ENCODE results near the gene TACC3. TPM values are rescaled to one million over a fixed set of nuclear protein-coding genes. Genes with fewer than 3 reads are reported as not detected.

The TACC3 gene
- total RNA-seq, 1 donor from 2014 or later = 3.4 TPM

- Histone ChIP-seq H3K4me3 (ENCODE audit: low read depth, low read length) (no peak overlapping the region), H3K27me3 (ENCODE audit: control insufficient read depth, insufficient read depth, low read length) (peaks cover 1% of the 10 kb centered on the region), H3K36me3 (ENCODE audit: control insufficient read depth, insufficient read depth, low read length) (no peaks in the 10 kb centered on the region)
- no peak for TF ChIP-seq CTCF (IDR thresholded peaks at IDR 0.05; ENCODE audit: insufficient read depth, low read length, severe bottlenecking)
- DNase-seq (ENCODE audit: low read depth) (no peak), FAIRE-seq (no peak)
These were observed 66.2 kb downstream of the TACC3 start for GRCh38 chr4:1787411-1788077.

GRCh38 chr4:1788254-1788973, 67.1 kb downstream of the TACC3 start:
- no peak for DNase-seq (ENCODE audit: low read depth)
- Histone ChIP-seq H3K27me3 (ENCODE audit: control insufficient read depth, insufficient read depth, low read length) (peaks cover 1% of the 10 kb centered on the region), H3K36me3 (ENCODE audit: control insufficient read depth, insufficient read depth, low read length) (no peaks in the 10 kb centered on the region), H3K4me3 (ENCODE audit: low read depth, low read length) (no peak overlapping the region)
- no peak for TF ChIP-seq CTCF (IDR thresholded peaks at IDR 0.05; ENCODE audit: insufficient read depth, low read length, severe bottlenecking)
- no peak for FAIRE-seq

GRCh38 chr4:1789552-1789951, 68.2 kb downstream of the TACC3 start:
- DNase-seq (ENCODE audit: low read depth) (peak; percentile 68), FAIRE-seq (no peak)
- no peak for TF ChIP-seq CTCF (IDR thresholded peaks at IDR 0.05; ENCODE audit: insufficient read depth, low read length, severe bottlenecking)
- Histone ChIP-seq H3K36me3 (ENCODE audit: control insufficient read depth, insufficient read depth, low read length) (no peaks in the 10 kb centered on the region), H3K27me3 (ENCODE audit: control insufficient read depth, insufficient read depth, low read length) (peaks cover 1% of the 10 kb centered on the region), H3K4me3 (ENCODE audit: low read depth, low read length) (no peak overlapping the region)

GRCh38 chr4:1790005-1790404, 68.7 kb downstream of the TACC3 start:
- peak; percentile 88 for FAIRE-seq
- TF ChIP-seq CTCF (IDR thresholded peaks at IDR 0.05; ENCODE audit: insufficient read depth, low read length, severe bottlenecking) = no peak

GRCh38 chr4:1792158-1792831, 71.0 kb downstream of the TACC3 start:
- TF ChIP-seq CTCF (IDR thresholded peaks at IDR 0.05; ENCODE audit: insufficient read depth, low read length, severe bottlenecking) = no peak
- no peak for FAIRE-seq
- H3K36me3 ChIP-seq (ENCODE audit: control insufficient read depth, insufficient read depth, low read length) = peaks cover 14% of the 10 kb centered on the region
- H3K27me3 ChIP-seq (ENCODE audit: control insufficient read depth, insufficient read depth, low read length) = no peaks in the 10 kb centered on the region
- no peak for DNase-seq (ENCODE audit: low read depth)
- no peak overlapping the region for H3K4me3 ChIP-seq (ENCODE audit: low read depth, low read length)

More at GRCh38 chr4:1790005-1790404, 68.7 kb downstream of the TACC3 start:
- Histone ChIP-seq H3K36me3 (ENCODE audit: control insufficient read depth, insufficient read depth, low read length) (no peaks in the 10 kb centered on the region), H3K27me3 (ENCODE audit: control insufficient read depth, insufficient read depth, low read length) (peaks cover 1% of the 10 kb centered on the region), H3K4me3 (ENCODE audit: low read depth, low read length) (no peak overlapping the region)
- DNase-seq (ENCODE audit: low read depth) = peak; percentile 71

Data from bronchial epithelial cell (primary cell).